Body of pancreas (tissue), 4 donors: Measurements from ENCODE around the gene PCSK6. TPM values are rescaled to one million over a fixed set of nuclear protein-coding genes. Genes with fewer than 3 reads are reported as not detected.

Experiments
- ATAC-seq: fragments of 150-250 bp; one replicate; pipeline ENCODE4 v1.9.1; 2016
- DNase-seq, 4 donors: peaks; one replicate each; pipeline ENCODE4 v3.0.0-alpha.2; 2019
- H3K27ac ChIP-seq, 4 donors: fragments of 200-600 bp; sonication (generic); 1 replicate in 3 of 4; 2 replicates in 1 of 4; pipeline versions ENCODE4 v1.5.1 to v1.6.1; 2016 to 2019; ENCODE audit warnings: mild to moderate bottlenecking in 1 of 4, mixed read lengths in 1 of 4, moderate library complexity in 1 of 4
- H3K27me3 ChIP-seq, 2 donors: fragments of 200-600 bp; sonication (generic); one replicate each; pipeline ENCODE4 v1.6.0; 2016; ENCODE audit warnings: mild to moderate bottlenecking in 1 of 2
- H3K36me3 ChIP-seq, 2 donors: fragments of 200-600 bp; sonication (generic); replicated peaks in 1 of 2; 2 replicates each; pipeline ENCODE4 v1.5.1; 2016; ENCODE audit warnings: low read depth in 2 of 2; ENCODE audit not compliant: insufficient read depth in 1 of 2
- H3K4me1 ChIP-seq: fragments of 200-600 bp; sonication (generic); one replicate; pipeline ENCODE4 v1.6.0; 2016
- H3K4me3 ChIP-seq, 2 donors: fragments of 200-600 bp; sonication (generic); 1 replicate in 1 of 2; 2 replicates in 1 of 2; pipeline ENCODE4 v1.5.1; 2016 to 2019
- H3K9me3 ChIP-seq, 3 donors: fragments of 200-600 bp; sonication (generic); 1 replicate in 2 of 3; 2 replicates in 1 of 3; pipeline ENCODE4 v1.5.1; 2016
- CTCF ChIP-seq, 7 experiments: fragments of 450-650 bp in 4 of 7; fragments of 200-600 bp in 3 of 7; sonication (generic) in 3 of 7; IDR thresholded peaks; one replicate each; pipeline ENCODE4 v1.5.1; 2016 to 2019; ENCODE audit warnings: antibody characterized with exemption in 7 of 7
- POLR2A ChIP-seq, 3 donors: fragments of 450-650 bp; IDR thresholded peaks; one replicate each; pipeline ENCODE4 v1.6.1; 2016; ENCODE audit warnings: antibody characterized with exemption in 3 of 3, mild to moderate bottlenecking in 2 of 3
- WGBS, 2 donors: methylation state at CpG; one replicate each; pipeline ENCODE4 v1.1.5; 2017; 5-methylcytosine and 5-hydroxymethylcytosine counted together
- intact Hi-C: fragments of 100-400 bp; cut with DNase I; formaldehyde crosslinking; loops from one replicate; pipeline ENCODE4 v1.15.1; 2023
- total RNA-seq, 2 donors: library from RNA; depleted of rRNA; stranded (reverse); fragments of >200 nt; gene quantifications; one replicate each; pipeline ENCODE4 v1.1.0, GENCODE V29; 2016

Gene PCSK6
- total RNA-seq, 2 donors from 2014 or later: 8.9 to 10.1 TPM

- no peak for TF ChIP-seq CTCF (IDR thresholded peaks at IDR 0.05)
- TF ChIP-seq POLR2A (IDR thresholded peaks at IDR 0.05): no peak
- Histone ChIP-seq H3K4me1 (no peaks in the 10 kb centered on the region), H3K9me3 (no peaks in the 10 kb centered on the region), H3K4me3 (no peak overlapping the region), H3K27ac (no peak overlapping the region), H3K27me3 (no peaks in the 10 kb centered on the region), H3K36me3 (no peaks in the 10 kb centered on the region)
- WGBS, 2 donors: 54 to 60% methylated on average over 3 of the region's 3 CpGs
- intact Hi-C loops: no loop called here
- ATAC-seq: no peak
- DNase-seq: no peak
These were observed 122.7 kb downstream of the PCSK6 start for GRCh38 chr15:101366853-101367252.

GRCh38 chr15:101362986-101363566 lies 126.4 kb downstream of the PCSK6 start:
- Histone ChIP-seq H3K27ac (no peak overlapping the region), H3K4me1 (no peaks in the 10 kb centered on the region), H3K27me3 (no peaks in the 10 kb centered on the region), H3K4me3 (no peak overlapping the region), H3K9me3 (no peaks in the 10 kb centered on the region), H3K36me3 (no peaks in the 10 kb centered on the region)
- ATAC-seq (no peak), DNase-seq (no peak)
- 79 to 84% methylated on average over 6 to 8 of the region's 8 CpGs for WGBS, 2 donors
- intact Hi-C loops: no loop called here
- TF ChIP-seq POLR2A (IDR thresholded peaks at IDR 0.05): no peak
- TF ChIP-seq CTCF (IDR thresholded peaks at IDR 0.05): no peak

- Histone ChIP-seq H3K4me3 (no peak overlapping the region), H3K27ac (no peak overlapping the region), H3K4me1 (no peaks in the 10 kb centered on the region), H3K27me3 (no peaks in the 10 kb centered on the region), H3K9me3 (no peaks in the 10 kb centered on the region), H3K36me3 (no peaks in the 10 kb centered on the region)
- DNase-seq (no peak), ATAC-seq (no peak)
- intact Hi-C loops: no loop called here
- WGBS, 2 donors: 92 to 96% methylated on average over 7 to 10 of the region's 10 CpGs
- TF ChIP-seq CTCF (IDR thresholded peaks at IDR 0.05) (no peak), POLR2A (IDR thresholded peaks at IDR 0.05) (no peak)
These were observed 127.1 kb downstream of the PCSK6 start for GRCh38 chr15:101362359-101362758.

GRCh38 chr15:101361418-101361817 lies 128.1 kb downstream of the PCSK6 start:
- no peaks in the 10 kb centered on the region for H3K9me3 ChIP-seq
- DNase-seq: no peak
- 83 to 91% methylated on average over 4 of the region's 4 CpGs for WGBS, 2 donors
- no peaks in the 10 kb centered on the region for H3K4me1 ChIP-seq
- no peak overlapping the region for H3K27ac ChIP-seq
- intact Hi-C loops: no loop called here
- TF ChIP-seq POLR2A (IDR thresholded peaks at IDR 0.05) (no peak), CTCF (IDR thresholded peaks at IDR 0.05) (no peak)
- H3K4me3 ChIP-seq: no peak overlapping the region
- H3K36me3 ChIP-seq: no peaks in the 10 kb centered on the region
- ATAC-seq: no peak
- no peaks in the 10 kb centered on the region for H3K27me3 ChIP-seq

- H3K9me3 ChIP-seq: no peaks in the 10 kb centered on the region
- DNase-seq (no peak), ATAC-seq (no peak)
- no peak overlapping the region for H3K27ac ChIP-seq
- H3K4me1 ChIP-seq: no peaks in the 10 kb centered on the region
- intact Hi-C loops: no loop called here
- WGBS, 2 donors: 81% methylated on average over 8 to 9 of the region's 9 CpGs
- no peaks in the 10 kb centered on the region for H3K36me3 ChIP-seq
- no peaks in the 10 kb centered on the region for H3K27me3 ChIP-seq
- TF ChIP-seq POLR2A (IDR thresholded peaks at IDR 0.05) (no peak), CTCF (IDR thresholded peaks at IDR 0.05) (no peak)
- no peak overlapping the region for H3K4me3 ChIP-seq
These were observed 130.1 kb downstream of the PCSK6 start for GRCh38 chr15:101359365-101359947.
